Dedifferentiated amniotic fluid mesenchymal stem cell (primary cell): Measurements from ENCODE around the gene PAM.
A peak's percentile ranks its signal among the peaks of the same experiment; 100 is the strongest.

Experiments
- DNase-seq: peaks from one replicate; pipeline ENCODE4 v3.0.0-alpha.2; 2016; ENCODE audit errors: extremely low spot score

PAM gene

DNA sequence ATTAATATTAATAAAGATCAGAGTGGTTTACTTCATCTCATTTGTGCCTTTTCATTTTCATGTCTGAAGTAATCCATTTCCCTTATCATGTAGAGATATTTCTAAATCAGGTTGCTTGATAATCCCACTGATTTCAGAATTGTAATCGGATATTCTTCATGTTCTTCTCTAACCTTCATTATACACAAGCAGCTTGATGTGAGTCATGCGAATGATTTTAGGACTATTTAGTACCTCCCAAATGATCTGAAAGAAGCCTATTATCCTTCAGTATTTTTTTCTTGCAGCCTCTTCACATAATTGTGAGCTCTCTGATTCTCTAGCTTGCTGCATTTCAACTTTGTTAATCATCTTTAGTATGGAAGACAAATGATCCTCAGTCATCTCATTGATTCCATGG is 182.8 kb downstream of the PAM start:
- DNase-seq: no peak

DNA sequence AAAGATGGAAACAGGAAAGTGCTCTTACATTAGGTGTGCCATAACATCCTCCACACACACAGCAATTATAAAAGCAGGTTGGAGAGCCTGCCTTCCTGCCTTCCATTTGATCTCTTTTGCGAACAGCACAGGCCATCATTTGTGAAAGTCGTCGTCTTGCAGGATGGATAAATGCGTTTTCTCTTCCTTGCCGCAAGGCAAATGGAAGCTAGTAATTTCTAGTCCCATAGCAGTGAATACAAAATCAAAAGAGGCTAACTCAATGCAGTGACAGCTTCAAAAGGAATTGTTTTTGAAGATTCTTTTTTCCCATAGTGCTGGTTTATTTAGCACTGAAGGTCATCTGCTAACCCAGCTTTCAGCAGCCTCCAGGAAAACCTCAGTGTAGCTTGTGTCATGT is 186.0 kb downstream of the PAM start:
- DNase-seq: no peak

GRCh38 chr5:102946414-102946813 is 191.3 kb downstream of the PAM start:
- DNase-seq: no peak

DNA sequence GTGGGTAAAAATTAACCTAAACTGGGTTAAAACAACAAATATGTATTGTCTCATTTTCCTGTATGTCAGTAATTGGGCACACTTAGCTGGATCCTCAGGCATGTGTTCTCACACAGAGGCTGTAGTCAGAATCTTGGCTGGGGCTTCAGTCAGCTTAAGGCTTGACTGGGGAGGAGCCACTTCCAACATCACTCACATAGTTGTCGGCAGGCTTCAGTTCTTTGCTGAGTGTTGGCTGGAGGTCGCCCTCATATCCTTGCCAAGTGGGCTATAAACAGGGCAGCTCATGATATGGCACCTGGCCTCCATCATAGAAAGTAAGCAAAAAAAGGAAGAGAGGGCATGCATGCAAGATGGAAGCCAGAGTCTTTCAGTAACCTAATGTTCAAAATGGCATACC is 191.9 kb downstream of the PAM start:
- DNase-seq: no peak

DNA sequence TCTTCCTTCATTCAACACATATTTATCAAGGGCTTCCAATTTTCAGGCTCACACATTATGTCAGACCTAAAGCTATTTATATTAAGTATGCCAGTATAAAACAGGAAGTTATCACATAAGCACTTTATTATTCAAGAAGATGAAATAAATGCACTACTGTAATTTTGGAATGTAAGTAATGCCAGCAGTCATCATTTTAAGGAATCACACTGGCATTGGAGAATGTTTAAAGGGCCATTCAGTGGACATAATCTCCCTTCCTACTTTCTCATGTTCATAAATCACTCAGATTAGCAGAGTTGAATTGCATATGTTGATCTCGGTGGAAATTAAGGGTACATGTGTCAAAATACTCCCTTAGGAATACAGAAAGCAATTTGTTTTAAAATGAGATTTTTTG is 200.4 kb downstream of the PAM start:
- DNase-seq: no peak

DNA sequence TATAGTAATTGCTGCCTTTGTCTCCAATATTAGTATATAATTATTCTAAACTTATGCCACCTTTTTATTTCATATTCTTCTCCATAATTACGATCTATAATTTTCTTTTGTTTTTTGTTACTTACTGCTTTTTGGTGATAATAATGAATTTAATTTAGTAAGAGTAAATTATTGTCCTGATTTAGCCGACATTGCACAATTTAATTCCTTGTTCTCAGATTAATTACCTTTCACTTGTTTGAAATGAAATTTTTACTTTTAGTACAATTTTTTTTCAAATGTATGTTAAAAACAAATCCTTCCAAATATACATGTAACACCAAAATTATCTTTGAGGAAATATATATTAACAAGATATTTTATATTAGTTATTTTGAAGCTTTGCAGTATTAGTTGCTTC is 201.5 kb downstream of the PAM start:
- no peak for DNase-seq

- no peak for DNase-seq
Observed at GRCh38 chr5:102957141-102957540, 202.0 kb downstream of the PAM start.

- peak; percentile 62 for DNase-seq
Observed at GRCh38 chr5:102958481-102959011, 203.4 kb downstream of the PAM start.

DNA sequence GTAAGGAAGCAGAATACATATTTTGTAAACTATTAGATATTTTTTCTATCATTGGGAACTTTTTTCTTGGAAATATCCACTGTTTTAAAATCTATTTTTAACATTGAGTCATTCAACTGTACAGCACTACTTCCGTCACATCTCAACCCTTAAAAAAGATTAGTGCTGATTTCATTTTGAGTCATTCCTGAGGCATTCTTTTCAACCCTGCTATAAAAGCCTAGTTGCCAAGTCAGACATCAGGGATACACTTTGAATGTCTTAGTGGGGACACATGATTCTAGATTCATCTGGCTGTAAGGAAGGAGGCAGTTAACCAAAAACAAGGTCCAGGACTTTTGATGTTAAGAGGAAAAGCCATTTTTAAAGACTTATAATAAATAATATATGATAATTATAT is 203.9 kb downstream of the PAM start:
- peak; percentile 91 for DNase-seq

- DNase-seq: no peak
Observed at GRCh38 chr5:102961671-102962070, 206.6 kb downstream of the PAM start.

DNA sequence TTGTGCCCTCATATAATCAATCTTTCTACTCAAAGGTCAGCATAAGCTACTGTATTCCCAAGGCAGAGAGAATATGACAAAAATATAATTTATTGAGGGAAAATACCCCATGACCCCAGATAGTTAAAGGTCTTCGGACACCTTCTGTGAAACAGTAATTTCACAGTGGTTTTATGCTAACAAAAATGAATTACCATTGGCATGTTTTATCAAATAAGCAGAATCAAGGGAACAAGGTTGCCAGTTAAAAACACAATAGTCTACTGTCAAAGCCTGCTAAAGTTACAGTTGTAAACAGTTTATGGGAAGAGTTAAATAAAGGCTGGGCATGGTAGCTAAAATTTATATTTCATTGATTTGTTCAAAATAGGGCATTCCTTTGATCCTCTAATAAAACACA is 210.5 kb downstream of the PAM start:
- no peak for DNase-seq

- DNase-seq: no peak
Observed at GRCh38 chr5:102969641-102970040, 214.5 kb downstream of the PAM start.

DNA sequence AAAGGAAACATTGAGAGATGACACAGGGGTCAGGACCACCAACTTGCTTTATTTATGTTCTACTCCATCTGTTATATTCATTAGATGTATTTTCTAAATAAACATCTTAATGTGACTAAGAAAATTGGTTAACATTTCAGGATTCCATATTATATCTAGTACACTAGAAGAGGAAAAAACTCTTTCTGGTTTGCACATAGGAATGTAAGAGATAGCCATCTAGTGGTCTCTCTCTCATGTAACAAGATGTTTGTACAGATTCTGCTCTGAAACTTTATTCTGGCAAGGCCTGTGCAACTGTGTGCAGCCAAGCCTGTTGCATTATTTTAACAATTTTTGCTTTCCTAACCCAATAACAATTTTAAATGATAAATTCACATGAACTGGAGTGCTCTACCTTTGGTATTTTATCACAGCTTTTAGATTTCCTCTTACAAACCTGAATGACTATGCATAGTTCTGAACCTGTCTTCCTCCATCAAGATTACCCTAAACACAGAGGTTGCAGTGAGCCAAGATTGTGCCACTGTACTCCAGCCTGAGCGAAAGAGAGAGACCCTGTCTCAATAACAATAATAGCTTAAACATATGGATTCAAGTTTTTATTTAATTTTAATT is 216.7 kb downstream of the PAM start:
- DNase-seq: peak; percentile 65

GRCh38 chr5:102974177-102974576 is 219.1 kb downstream of the PAM start:
- DNase-seq: no peak

DNA sequence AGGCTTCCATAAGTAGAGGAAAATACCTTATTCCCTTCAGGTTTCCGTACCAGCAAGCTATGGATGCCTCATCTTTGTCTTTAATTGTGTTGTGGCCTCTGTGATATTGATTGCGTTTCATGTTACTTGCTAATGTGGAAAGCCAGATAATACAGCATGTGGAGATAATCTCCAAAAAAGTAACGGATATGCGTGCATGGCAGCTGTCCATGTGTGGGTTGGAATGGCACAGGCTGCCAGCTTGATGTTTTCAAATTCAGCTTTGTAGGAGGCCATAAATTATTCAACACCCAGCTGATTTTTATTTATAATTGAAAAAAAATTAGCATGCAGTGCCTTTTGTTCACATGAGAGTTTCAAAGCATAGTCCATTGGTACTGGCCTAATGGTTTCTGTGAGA is 219.9 kb downstream of the PAM start:
- DNase-seq: no peak

GRCh38 chr5:102975457-102976182 is 220.5 kb downstream of the PAM start:
- DNase-seq: peak; percentile 58

- DNase-seq: no peak
Observed at GRCh38 chr5:102981957-102982635, 227.0 kb downstream of the PAM start.

- no peak for DNase-seq
Observed at GRCh38 chr5:102986074-102986473, 231.0 kb downstream of the PAM start.

DNA sequence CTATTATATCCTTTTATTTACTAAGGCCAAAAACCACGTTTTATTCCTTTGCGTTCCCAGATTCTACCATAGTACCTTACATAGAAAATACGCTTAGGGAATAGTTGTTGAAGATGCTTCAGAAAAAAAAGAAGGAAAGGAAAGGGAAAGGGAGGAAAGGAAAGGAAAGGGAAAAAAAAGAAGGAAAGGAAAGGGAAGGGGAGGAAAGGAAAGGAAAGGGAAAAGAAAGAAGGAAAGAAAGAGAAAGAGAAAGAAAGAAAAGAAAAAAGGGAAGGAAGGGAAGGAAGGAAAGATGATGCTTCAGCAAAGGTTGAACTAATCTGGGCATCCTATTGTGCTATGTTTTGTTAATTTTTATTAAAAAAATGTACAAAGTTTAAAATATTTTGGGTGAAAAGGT is 233.4 kb downstream of the PAM start:
- no peak for DNase-seq

- DNase-seq: no peak
Observed at GRCh38 chr5:102991802-102992201, 236.7 kb downstream of the PAM start.

GRCh38 chr5:102996011-102996575 is 241.0 kb downstream of the PAM start:
- DNase-seq: no peak

DNA sequence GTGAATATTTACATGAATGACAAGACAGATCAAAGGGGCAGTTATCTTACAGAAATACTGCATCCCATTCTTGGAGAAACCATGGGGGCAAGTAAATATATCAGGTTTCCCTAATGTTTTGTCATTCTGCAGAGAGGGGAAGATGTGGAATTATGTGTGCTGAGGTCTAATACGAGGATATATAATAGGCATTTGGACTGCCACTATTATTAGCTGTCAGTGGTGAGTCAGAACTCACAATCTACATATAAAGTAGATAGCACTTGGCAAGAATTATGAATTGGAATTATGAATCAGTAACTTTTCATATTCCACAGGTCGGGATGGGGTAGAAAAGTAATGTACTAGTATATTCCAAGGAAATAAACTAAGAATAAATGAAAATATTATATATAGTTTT is 243.1 kb downstream of the PAM start:
- no peak for DNase-seq

DNA sequence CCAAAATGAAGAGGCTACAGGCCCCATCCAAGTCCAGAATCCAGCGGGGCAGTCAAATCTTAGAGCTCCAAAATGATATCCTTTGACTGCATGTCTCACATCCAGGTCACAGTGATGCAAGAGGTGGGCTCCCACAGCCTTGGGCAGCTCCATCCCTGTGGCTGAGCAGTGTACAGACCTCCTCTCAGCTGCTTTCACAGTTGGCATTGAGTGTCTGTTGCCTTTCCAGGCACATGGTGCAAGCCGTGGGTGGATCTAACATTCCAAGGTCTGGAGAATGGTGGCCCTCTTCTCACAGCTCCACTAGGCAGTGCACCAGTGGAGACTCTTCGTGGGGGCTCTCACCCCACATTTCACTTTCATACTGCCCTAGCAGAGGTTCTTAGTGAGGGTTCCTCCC is 244.1 kb downstream of the PAM start:
- DNase-seq: no peak
